Stimulated activated CD4-positive, alpha-beta T cell treated with anti-CD3 and anti-CD28 coated beads, TNF-alpha, amount 100 ng/mL, for 1 hour (primary cell): ENCODE data around the gene TMEM240.
A peak's percentile ranks its signal among the peaks of the same experiment; 100 is the strongest.

Source experiments
- DNase-seq, 3 donors: peaks; one replicate each; pipeline ENCODE4 v3.0.0-alpha.2; 2020; ENCODE audit warnings: low read depth in 3 of 3, low spot score in 1 of 3

The TMEM240 gene

GRCh38 chr1:1540090-1540817, at the start of gene TMEM240:
Gene TMEM240 (minus strand): TSS chr1:1540624. CDS start chr1:1540346, 278 bp downstream.
- DNase-seq: peak in 2 of 3 donors; percentile 31 to 38

DNA sequence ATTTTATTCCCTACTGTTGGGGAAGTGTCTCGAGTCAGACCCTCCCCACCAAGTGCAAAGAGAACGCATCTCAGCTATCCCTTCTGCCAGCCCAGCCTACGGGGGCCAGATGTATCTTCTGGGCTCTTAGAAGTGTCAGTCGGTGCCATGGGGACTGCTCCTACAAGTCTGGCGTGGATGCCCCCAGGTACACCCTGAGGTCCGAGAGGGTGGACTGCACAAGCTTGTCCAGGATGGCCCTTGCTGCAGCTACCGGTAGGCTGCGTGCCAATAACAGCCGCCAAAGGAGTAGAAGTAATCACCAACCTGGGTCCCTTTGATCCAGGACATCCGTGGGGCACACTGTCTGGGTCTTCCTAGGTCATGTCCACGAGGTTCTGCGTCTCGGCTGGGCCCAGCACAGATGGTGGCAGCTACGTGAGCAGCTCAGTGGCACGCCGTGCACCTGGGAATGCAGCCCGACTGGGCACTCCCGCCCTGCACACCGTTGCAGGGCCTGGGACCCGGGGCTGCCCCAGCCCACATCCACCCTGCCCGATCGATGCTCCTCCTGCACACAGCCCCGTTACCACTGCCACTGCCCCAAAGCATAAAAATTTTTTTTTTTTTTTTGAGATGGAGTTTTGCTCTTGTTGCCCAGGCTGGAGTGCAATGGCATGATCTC, 43.1 kb upstream of the TMEM240 start:
- no peak for DNase-seq

DNA sequence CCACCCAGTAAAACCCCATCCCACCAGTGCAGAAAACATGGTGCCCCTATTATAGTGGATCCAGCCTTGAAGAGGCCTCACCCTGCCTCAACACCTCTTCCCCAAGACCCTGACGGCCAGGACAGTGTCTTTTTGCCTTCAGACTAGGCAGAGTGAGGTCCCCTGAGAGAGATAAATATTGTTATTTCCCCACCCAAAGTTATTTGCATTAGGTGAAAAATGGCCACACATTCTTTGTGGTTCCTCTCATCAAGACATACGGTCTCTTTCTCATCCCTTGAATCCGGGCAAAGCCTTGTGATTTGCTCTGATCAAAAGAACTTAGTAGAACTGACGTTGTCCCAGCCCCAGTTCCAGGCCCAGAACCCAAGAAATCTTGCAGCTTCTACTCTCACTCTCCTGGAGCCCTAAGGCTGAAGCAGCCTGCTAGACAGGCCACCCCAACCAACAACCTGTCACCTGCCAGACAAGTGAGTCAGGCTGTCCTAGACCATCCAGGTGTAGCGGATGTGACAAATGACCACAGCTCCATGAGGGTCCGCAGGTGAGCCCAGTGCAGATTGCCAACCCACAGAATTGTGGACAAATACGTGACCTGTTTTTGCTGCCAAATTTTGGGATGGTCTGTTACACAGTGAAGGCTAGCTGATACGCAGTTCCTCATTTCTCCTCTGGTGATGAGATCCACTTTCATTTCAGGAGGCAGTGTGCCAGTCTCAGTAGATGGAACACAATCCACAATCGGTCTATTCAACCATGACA, 42.3 kb upstream of the TMEM240 start:
- no peak for DNase-seq

- DNase-seq: no peak
Measured at GRCh38 chr1:1578371-1578940, 38.0 kb upstream of the TMEM240 start.

DNA sequence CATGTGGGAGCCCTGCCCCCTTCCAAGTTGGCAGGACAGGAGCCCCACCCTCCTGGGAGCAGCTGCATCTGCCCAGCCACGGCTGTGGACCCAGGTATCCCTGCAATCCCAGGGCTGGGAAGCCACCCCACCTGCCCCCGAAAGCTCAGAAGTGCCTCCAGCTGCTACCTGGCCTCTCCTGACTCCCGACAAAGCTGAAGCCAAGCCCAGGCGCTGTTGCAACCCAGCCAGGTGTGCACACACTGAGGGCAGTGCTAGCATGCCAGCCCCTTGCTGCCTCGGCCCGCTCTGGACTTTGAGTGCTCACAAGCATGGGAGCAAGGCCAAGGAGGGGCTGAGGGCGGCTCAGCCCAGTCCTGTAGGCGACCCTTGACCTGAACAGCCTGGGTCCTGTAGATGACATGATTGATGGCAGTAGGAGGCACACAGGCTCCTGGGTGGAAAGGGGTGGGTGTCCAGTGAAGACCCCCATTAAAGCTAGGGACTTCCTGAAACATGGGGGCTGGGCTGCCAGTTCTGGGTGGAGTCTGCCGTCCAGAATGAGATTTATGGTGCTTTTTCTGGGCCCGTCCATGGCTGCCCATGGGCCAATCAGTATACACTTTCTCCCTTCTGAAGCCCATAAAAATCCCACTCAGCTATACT, 37.1 kb upstream of the TMEM240 start:
- no peak for DNase-seq

DNA sequence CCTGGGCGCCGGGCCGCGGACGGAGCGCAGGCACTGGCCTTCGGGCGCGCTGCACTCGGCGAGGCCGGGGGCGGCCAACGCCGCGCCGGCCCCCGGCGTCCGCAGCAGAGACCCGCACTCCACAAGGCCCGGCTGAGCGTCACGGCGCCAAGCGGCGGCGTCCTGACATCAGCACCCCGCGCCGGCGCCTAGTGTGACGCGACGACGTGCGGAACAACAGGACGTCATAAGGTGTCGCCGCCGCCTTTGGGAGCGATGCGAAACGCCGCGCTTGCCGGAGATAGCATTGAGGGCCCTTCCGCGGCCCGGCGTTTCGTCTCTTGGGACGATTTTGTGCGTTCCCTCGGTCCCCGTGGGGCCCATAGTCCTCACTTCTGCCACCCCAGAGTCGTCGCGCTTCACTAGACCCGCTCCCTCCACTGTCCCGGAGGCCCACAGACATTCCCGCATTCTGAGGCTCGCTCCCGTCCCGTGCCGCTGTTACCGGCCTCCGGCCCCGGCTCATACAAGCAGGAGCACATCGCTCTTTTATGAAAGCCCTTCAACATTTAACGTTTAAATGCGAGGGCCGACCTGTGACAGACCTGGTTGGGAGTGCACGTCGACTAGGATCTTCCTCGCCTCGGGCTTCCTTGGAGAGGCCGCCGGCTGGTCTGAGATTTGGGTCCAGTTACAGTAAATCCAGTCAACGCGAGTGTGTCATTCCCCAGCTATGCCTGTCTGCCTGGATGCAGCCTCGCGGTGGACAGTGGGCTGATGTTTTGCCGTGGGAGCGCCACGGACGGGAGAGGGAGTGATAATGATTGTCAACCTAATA, 34.5 kb upstream of the TMEM240 start, which contains the start of gene SSU72:
Gene SSU72 (minus strand): TSS at position 143 of the 817 bp plus-strand sequence. CDS start 306 bp downstream, outside the sequence.
- peak; percentile 78 to 87 (median 79) for DNase-seq

DNA sequence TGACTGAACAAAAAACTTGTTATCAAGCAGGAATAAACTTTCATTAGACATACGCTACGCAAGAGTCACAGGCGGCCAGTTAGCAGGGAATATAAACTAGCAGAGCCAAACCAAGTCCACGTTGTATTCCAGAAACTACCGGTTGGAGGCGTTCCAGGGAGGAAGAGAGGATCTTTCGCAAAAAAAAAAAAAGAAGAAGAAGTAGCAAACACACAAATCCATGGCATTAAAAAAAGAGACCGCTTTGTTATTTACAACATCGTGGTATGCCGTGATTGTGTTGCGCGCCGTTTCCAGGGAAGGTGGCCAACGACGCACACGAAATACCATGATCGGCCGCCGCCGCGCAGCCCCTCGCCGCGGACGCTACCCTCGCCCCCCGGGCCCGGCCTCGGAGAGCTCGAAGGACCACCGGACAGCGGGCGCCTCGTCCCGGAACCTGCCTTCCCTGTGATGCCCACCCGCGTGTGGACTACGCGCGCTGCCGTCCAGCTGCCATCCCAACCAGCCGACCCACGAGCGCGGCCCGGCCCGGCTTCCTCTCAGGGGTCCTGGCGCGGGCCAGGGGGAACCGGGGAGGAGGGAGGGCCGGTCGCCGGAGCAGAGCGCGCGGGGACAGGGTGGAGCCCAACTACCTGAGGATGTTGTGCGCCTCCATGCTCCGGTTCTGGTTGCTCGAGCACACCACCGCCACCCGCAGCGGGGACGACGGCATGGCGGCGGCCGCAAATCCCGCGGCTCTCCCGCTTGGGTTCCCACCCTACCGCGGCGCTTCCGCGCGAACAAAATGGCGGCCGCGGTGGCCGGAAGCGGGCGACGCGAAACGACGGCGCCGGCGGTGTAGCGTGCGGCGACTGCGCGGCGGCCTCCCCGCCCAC, 33.7 kb upstream of the TMEM240 start:
- DNase-seq: peak; percentile 12 to 55 (median 38)

DNA sequence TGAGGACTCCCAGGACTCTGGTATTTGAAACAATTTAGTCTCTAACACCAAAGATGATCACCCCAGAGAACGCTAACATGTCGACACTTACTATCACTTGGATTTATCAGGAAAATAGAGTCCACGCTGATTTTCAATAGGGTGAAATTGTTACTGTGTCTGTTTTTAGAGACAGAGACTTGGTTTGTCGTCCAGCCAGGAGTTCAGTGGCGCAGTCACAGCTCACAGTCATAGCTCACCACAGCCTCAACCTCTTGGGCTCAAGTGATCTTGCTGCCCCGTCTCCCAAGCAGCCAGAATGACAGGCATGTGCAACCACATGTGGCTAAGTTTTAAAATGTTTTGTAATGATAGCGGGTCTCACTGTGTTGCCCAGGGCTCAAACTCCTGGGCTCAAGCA, 28.9 kb upstream of the TMEM240 start:
- DNase-seq: no peak

- DNase-seq: no peak
Measured at GRCh38 chr1:1567891-1568291, 27.5 kb upstream of the TMEM240 start.

GRCh38 chr1:1567152-1567875, 26.9 kb upstream of the TMEM240 start:
- DNase-seq: no peak

- DNase-seq: no peak
Measured at GRCh38 chr1:1565340-1565739, 24.9 kb upstream of the TMEM240 start.

- no peak for DNase-seq
Measured at GRCh38 chr1:1564268-1564667, 23.8 kb upstream of the TMEM240 start.

GRCh38 chr1:1563688-1564087, 23.3 kb upstream of the TMEM240 start:
- no peak for DNase-seq

GRCh38 chr1:1562556-1563195, 22.3 kb upstream of the TMEM240 start:
- DNase-seq: no peak

GRCh38 chr1:1561801-1562470, 21.5 kb upstream of the TMEM240 start:
- no peak for DNase-seq

GRCh38 chr1:1560178-1560577, 19.8 kb upstream of the TMEM240 start:
- DNase-seq: no peak

DNA sequence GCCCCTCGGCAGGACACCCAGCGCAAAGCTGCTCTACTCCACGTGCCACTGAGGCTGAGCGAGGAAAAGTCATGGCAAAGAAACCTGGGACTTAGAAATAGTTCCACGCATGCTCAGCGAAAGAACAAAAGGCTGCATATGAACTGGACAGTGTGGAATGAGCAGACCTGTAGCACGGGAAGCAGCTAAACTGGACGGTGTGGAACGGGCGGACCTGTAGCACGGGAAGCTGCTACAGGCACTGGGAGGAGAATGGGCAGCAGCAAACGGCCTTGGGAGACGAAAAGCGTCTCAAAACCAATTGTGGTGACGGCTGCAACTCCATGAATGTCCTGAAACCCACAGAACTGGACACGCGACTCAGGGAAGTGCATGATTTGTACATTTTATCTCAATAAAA, 18.6 kb upstream of the TMEM240 start:
- DNase-seq: no peak
